ENCODE data around the gene ADCY2. TPM values are rescaled to one million over a fixed set of nuclear protein-coding genes. Genes with fewer than 3 reads are reported as not detected.

Gene ADCY2
- polyA plus RNA-seq, 3 donors = 4.5 to 6.8 (median 6.3) TPM

GRCh38 chr5:7678030-7678429 is 282.1 kb downstream of the ADCY2 start:
- DNase-seq (ENCODE audit: extremely low read depth in 1 of 11, low read depth in 9 of 11, low spot score in 4 of 11) = no peak

- no peak for DNase-seq (ENCODE audit: extremely low read depth in 1 of 11, low read depth in 9 of 11, low spot score in 4 of 11)
Measured at GRCh38 chr5:7679663-7680062, 283.7 kb downstream of the ADCY2 start.

- no peak for DNase-seq (ENCODE audit: extremely low read depth in 1 of 11, low read depth in 9 of 11, low spot score in 4 of 11)
Measured at GRCh38 chr5:7680260-7680659, 284.3 kb downstream of the ADCY2 start.

- no peak for DNase-seq (ENCODE audit: extremely low read depth in 1 of 11, low read depth in 9 of 11, low spot score in 4 of 11)
Measured at GRCh38 chr5:7682379-7682778, 286.4 kb downstream of the ADCY2 start.

DNA sequence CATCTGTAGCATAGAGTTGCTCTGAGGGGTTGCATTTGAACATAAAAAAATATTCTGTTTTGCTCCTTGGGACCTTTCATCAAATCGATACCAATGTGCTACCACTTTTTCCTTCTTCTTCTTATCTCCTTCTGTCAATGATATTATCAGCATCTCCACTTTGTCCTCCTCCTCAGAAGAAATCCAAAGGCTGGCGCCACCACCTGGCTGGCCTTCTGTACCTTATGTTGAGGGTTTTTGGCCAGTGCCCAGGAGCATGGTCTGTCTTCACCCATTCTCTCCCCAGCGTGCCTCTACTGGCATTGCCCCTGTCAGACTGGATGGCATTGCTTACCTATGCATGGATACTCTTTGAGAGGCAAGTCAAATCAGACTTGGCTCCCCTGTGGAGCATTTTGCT is 287.8 kb downstream of the ADCY2 start:
- DNase-seq (ENCODE audit: extremely low read depth in 1 of 11, low read depth in 9 of 11, low spot score in 4 of 11) = no peak

DNA sequence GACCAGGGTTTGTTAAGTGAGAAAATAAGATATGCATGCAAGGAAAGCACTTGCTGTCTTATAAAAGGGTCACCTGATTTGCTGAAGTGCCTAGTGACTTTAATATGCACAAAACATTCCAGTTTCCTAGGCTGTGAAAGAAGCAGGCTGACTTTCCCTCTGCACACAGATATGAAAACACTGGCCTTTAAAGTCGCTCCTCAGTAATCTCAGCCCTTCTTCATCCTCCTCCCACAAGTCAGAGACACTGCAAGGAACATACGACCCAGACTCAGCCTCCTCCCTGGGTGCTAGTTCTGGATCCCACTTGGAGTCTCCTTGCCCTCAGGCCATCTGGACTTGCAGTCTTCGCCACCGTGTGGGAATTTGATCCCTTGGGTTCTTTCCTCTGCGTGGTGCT is 288.9 kb downstream of the ADCY2 start:
- DNase-seq (ENCODE audit: extremely low read depth in 1 of 11, low read depth in 9 of 11, low spot score in 4 of 11) = no peak

- DNase-seq (ENCODE audit: extremely low read depth in 1 of 11, low read depth in 9 of 11, low spot score in 4 of 11) = no peak
Measured at GRCh38 chr5:7686794-7687193, 290.9 kb downstream of the ADCY2 start.

DNA sequence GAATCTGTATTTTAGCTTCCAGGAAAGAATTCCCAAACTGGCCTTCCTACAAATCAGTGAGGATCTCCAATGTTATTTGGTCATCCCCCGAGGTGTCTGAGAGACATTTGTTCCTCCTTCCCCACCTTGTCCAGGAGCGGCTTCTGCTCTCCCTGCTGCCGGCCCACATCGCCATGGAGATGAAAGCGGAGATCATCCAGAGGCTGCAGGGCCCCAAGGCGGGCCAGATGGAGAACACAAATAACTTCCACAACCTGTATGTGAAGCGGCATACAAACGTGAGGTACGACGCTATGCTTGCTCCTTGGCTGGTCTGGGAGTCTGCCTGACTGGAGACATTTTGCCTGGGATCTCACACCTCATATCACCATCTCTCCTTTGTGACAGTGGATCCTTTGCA is 294.6 kb downstream of the ADCY2 start:
- DNase-seq (ENCODE audit: extremely low read depth in 1 of 11, low read depth in 9 of 11, low spot score in 4 of 11) = no peak

DNA sequence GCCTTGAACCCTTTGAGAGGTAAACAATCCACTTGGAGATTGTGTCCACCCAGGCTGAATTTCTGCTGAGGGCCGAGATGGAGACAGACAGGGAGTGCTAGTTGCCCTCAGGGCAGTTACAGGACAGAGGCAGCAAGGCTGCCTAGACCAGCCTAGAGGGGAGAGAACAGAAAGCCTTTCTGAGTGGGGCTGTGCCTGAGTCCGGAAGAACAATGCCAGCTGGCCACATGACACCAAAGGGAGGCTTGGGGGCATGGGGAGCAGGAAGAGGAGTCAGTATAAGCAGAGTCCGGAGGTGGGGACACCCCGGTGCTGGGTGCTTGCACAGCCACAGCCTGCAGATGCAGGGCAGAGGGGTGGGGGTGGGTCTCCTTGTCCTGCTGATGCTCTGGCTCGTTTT is 309.3 kb downstream of the ADCY2 start:
- no peak for DNase-seq (ENCODE audit: extremely low read depth in 1 of 11, low read depth in 9 of 11, low spot score in 4 of 11)

- DNase-seq (ENCODE audit: extremely low read depth in 1 of 11, low read depth in 9 of 11, low spot score in 4 of 11) = no peak
Measured at GRCh38 chr5:7705736-7706135, 309.8 kb downstream of the ADCY2 start.

DNA sequence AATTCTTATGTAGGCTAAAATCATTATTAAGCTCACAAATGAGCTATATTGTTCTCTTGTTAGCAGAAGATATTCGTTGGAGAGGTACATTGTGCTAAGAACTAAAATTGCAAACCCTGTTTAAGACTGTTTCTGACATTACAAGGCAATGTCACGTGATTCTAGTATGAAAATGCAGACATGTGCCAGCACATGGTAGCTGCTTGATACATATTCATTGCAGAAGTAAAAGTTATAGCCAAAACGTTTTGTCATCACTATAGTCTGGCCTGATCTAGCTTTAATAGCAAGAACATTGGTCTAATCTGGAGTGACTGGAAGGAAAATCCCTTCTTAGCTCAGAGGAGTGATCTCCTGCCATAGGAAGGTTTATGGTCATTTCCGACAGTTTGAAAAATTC is 310.3 kb downstream of the ADCY2 start:
- DNase-seq (ENCODE audit: extremely low read depth in 1 of 11, low read depth in 9 of 11, low spot score in 4 of 11) = no peak

DNA sequence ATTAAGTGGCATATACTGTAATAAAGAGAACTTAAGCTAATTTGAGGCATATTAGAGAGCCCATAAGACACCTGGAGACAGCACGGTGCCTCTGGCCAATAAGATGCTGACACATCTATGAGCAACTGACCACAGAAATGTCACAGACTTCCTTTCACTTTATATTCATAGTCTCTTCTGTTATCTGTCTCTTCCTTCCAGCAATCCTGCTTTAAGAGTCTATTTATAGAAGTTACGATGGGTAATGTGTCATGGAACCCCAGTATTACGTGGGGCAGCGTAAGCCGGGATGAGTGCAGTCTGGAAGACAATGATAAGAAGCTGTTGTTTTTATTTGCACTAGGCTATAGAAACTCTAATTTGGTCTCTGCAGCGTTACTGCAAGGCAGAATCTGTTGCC is 318.2 kb downstream of the ADCY2 start:
- no peak for DNase-seq (ENCODE audit: extremely low read depth in 1 of 11, low read depth in 9 of 11, low spot score in 4 of 11)

DNA sequence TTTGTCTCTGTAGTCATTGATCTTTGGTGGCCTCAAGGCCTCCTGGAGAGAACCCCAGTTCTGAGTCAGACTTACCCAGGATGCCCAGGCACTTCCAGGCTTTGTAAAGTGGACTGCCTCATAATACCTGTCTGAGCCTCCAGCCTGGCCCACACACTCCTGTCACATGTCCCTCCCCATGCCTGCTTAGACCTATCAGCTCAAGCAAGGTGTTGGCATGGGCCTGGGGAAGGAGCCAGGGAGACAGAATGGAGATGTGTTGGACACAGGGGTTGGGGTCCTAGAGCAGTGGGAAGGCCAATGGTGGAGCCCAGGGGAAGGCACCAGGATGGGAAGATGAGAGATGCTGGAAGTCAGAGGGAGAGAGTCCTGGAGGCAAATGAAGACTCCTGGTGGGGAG is 318.8 kb downstream of the ADCY2 start:
- no peak for DNase-seq (ENCODE audit: extremely low read depth in 1 of 11, low read depth in 9 of 11, low spot score in 4 of 11)

- DNase-seq (ENCODE audit: extremely low read depth in 1 of 11, low read depth in 9 of 11, low spot score in 4 of 11) = no peak
Measured at GRCh38 chr5:7717691-7718090, 321.8 kb downstream of the ADCY2 start.

- no peak for DNase-seq (ENCODE audit: extremely low read depth in 1 of 11, low read depth in 9 of 11, low spot score in 4 of 11)
Measured at GRCh38 chr5:7728076-7728475, 332.1 kb downstream of the ADCY2 start.

DNA sequence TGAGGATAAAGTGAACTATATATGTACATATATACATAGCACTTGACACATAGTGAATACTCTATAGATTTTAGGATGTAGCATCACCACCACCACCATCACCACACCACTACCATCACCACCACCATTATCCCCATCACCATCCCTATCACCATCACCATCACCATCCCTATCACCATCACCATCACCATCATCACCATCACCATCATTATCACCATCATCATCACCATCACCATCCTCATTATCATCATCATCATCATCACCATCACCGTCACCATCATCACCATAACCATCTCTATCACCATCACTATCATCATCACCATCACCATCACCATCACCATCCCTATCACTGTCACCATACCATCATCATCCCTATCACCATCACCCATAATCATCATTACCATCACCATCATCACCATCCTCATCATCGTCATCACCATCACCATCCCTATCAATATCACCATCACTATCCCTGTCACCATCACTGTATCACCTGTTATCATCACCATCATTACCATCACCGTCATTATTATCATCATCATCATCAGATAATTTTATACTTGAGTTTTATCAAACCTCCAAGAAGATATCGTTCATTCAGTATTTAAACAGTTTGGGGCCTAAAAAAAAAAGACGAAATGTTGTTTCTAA is 345.6 kb downstream of the ADCY2 start:
- no peak for DNase-seq (ENCODE audit: extremely low read depth in 1 of 11, low read depth in 9 of 11, low spot score in 4 of 11)

DNA sequence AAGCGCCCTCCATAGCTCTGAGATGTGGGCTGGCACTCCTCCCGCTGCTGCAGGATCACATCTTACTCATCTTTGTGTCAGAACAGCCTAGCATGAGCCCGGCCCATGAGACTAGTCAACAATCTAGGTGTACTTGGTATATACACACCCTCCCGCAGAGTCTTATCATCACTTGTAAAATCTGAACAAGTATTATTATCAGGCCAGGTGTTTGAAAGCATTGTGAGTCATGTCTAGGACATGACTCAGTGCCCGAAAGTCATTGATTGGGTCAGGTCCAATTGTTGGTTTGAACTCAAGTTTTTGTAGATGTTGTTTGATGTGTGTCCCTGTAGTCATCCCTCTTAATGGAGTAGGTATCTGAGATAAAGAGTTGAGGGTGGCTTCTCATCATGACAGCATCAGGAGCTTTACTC is 346.3 kb downstream of the ADCY2 start:
- no peak for DNase-seq (ENCODE audit: extremely low read depth in 1 of 11, low read depth in 9 of 11, low spot score in 4 of 11)

DNA sequence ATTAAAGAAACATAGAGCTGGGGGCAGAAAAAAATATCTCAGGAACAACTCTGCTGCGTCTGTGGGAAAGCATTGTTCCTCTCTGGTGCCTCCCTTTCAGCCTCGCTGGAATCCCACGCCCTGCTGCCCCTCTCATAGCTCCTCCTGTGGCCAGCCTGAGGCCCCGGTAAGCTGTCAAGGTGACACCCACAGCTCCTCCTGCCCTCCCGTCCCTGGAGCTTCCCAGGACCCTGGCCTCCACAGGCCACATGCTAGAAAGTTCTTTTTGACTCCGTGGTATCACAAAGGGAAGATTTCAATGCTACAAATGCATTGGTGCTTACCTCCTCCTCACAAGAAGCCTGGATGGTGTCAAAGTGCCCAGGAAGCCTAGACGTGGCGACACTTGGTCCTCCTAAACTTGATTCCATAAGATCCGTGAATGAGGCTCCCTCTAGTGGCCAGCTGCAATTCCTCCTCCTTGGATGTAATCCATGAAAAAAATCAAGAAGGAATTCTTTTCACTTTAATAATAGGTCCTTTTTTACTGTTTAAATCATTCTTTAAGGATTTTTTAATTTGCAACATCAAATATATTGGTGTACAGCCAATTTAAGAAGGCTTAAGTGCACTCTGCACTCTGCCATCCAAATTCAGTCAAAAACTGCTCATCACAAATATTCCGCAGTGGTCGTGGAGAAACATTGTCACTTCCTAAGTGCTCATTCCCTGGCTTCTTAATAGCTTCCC is 350.1 kb downstream of the ADCY2 start:
- DNase-seq (ENCODE audit: extremely low read depth in 1 of 11, low read depth in 9 of 11, low spot score in 4 of 11) = peak; percentile 35 to 65 (median 51)

- no peak for DNase-seq (ENCODE audit: extremely low read depth in 1 of 11, low read depth in 9 of 11, low spot score in 4 of 11)
Measured at GRCh38 chr5:7747728-7748127, 351.8 kb downstream of the ADCY2 start.

- no peak for DNase-seq (ENCODE audit: extremely low read depth in 1 of 11, low read depth in 9 of 11, low spot score in 4 of 11)
Measured at GRCh38 chr5:7749626-7750025, 353.7 kb downstream of the ADCY2 start.

- no peak for DNase-seq (ENCODE audit: extremely low read depth in 1 of 11, low read depth in 9 of 11, low spot score in 4 of 11)
Measured at GRCh38 chr5:7751874-7752273, 355.9 kb downstream of the ADCY2 start.
